CD14-positive monocyte (primary cell): ENCODE measurements around the gene DAPK1. TPM values are rescaled to one million over a fixed set of nuclear protein-coding genes. Genes with fewer than 3 reads are reported as not detected.

Experiments
- DNase-seq, 3 donors: peaks; one replicate each; pipeline ENCODE4 v3.0.0-alpha.2; 2011 to 2022
- H2AFZ ChIP-seq: 2 replicates; pipeline ENCODE4 v1.6.0; 2012; ENCODE audit warnings: mild to moderate bottlenecking, low read depth, low read length, inconsistent platforms; ENCODE audit not compliant: insufficient read depth, poor library complexity, severe bottlenecking
- H3K27ac ChIP-seq, 2 donors: 1 replicate in 1 of 2; 2 replicates in 1 of 2; pipeline ENCODE4 v1.5.1; 2012 to 2013; ENCODE audit warnings: low read length in 2 of 2, control low read depth in 1 of 2, inconsistent platforms in 1 of 2, low read depth in 1 of 2, mild to moderate bottlenecking in 1 of 2
- H3K27me3 ChIP-seq, 2 donors: one replicate each; pipeline versions ENCODE4 v1.6.0 to v1.6.1; 2011 to 2013; ENCODE audit warnings: low read length in 2 of 2; ENCODE audit not compliant: control insufficient read depth in 2 of 2, insufficient read depth in 2 of 2
- H3K36me3 ChIP-seq, 2 donors: replicated peaks in 1 of 2; 1 replicate in 1 of 2; 2 replicates in 1 of 2; pipeline versions ENCODE4 v1.5.1 to v1.6.1; 2012 to 2013; ENCODE audit warnings: low read length in 2 of 2, control low read depth in 1 of 2, inconsistent platforms in 1 of 2, mild to moderate bottlenecking in 1 of 2; ENCODE audit not compliant: insufficient read depth in 2 of 2, control insufficient read depth in 1 of 2
- H3K4me1 ChIP-seq, 2 donors: 1 replicate in 1 of 2; 2 replicates in 1 of 2; pipeline versions ENCODE4 v1.5.1 to v1.6.1; 2012 to 2013; ENCODE audit warnings: low read length in 2 of 2, control low read depth in 1 of 2, inconsistent platforms in 1 of 2, mild to moderate bottlenecking in 1 of 2, moderate library complexity in 1 of 2; ENCODE audit not compliant: insufficient read depth in 2 of 2, control insufficient read depth in 1 of 2
- H3K4me2 ChIP-seq: replicated peaks from 2 replicates; pipeline ENCODE3; 2012; ENCODE audit warnings: low read length, moderate library complexity, mild to moderate bottlenecking; ENCODE audit not compliant: poor library complexity, severe bottlenecking; ENCODE audit errors: extremely low read depth
- H3K4me3 ChIP-seq, 3 experiments: fragments of 200-600 bp in 1 of 3; sonication (generic) in 1 of 3; replicated peaks in 1 of 3; 1 replicate in 2 of 3; 2 replicates in 1 of 3; pipeline ENCODE4 v1.5.1; 2011 to 2013; ENCODE audit warnings: low read length in 3 of 3, mild to moderate bottlenecking in 3 of 3, control low read depth in 2 of 3, low read depth in 2 of 3, inconsistent platforms in 1 of 3, moderate library complexity in 1 of 3
- H3K79me2 ChIP-seq: 2 replicates; pipeline ENCODE4 v1.6.0; 2012; ENCODE audit warnings: mild to moderate bottlenecking, control low read depth, inconsistent platforms, low read length, moderate library complexity; ENCODE audit not compliant: insufficient read depth
- H3K9ac ChIP-seq: 2 replicates; pipeline ENCODE4 v1.6.0; 2017; ENCODE audit warnings: low read length, mild to moderate bottlenecking; ENCODE audit not compliant: insufficient read depth, poor library complexity, severe bottlenecking
- H3K9me3 ChIP-seq, 2 donors: replicated peaks in 1 of 2; 1 replicate in 1 of 2; 2 replicates in 1 of 2; pipeline versions ENCODE4 v1.5.1 to v1.6.1; 2012 to 2013; ENCODE audit warnings: low read length in 2 of 2, control low read depth in 1 of 2; ENCODE audit not compliant: control insufficient read depth in 1 of 2, insufficient read depth in 1 of 2
- H4K20me1 ChIP-seq: 2 replicates; pipeline ENCODE4 v1.6.0; 2012; ENCODE audit warnings: mild to moderate bottlenecking, low read length, control low read depth, moderate library complexity; ENCODE audit not compliant: insufficient read depth
- H3K27ac Mint-ChIP-seq, 7 donors: one replicate each; pipeline ENCODE4 v1.8.0; 2020; ENCODE audit warnings: mild to moderate bottlenecking in 7 of 7, mixed read lengths in 7 of 7, moderate library complexity in 6 of 7, inconsistent platforms in 2 of 7
- H3K27me3 Mint-ChIP-seq, 3 donors: one replicate each; pipeline ENCODE4 v1.8.0; 2021 to 2022; ENCODE audit warnings: low read depth in 3 of 3, mild to moderate bottlenecking in 3 of 3, mixed read lengths in 3 of 3, moderate library complexity in 3 of 3, inconsistent platforms in 1 of 3
- H3K36me3 Mint-ChIP-seq, 2 donors: one replicate each; pipeline ENCODE4 v1.8.0; 2020; ENCODE audit warnings: mixed read lengths in 2 of 2, inconsistent platforms in 1 of 2, mild to moderate bottlenecking in 1 of 2
- H3K4me1 Mint-ChIP-seq: one replicate; pipeline ENCODE4 v1.8.0; 2020; ENCODE audit warnings: mild to moderate bottlenecking, mixed read lengths
- H3K4me3 Mint-ChIP-seq, 2 donors: one replicate each; pipeline ENCODE4 v1.8.0; 2020; ENCODE audit warnings: mild to moderate bottlenecking in 2 of 2, mixed read lengths in 2 of 2, moderate library complexity in 1 of 2
- H3K9me3 Mint-ChIP-seq, 7 donors: one replicate each; pipeline ENCODE4 v1.8.0; 2020 to 2022; ENCODE audit warnings: mixed read lengths in 7 of 7, mild to moderate bottlenecking in 6 of 7, moderate library complexity in 6 of 7, inconsistent platforms in 2 of 7
- CTCF ChIP-seq: fragments of 200-600 bp; IDR thresholded peaks from one replicate; pipeline ENCODE4 v1.8.0; 2022; ENCODE audit warnings: antibody characterized with exemption, mild to moderate bottlenecking
- WGBS: methylation state at CpG from one replicate; pipeline ENCODE4 v1.1.5; 2013; ENCODE audit warnings: missing lambda C conversion rate; ENCODE audit not compliant: insufficient coverage; 5-methylcytosine and 5-hydroxymethylcytosine counted together
- intact Hi-C, 2 donors: fragments of 100-400 bp; cut with micrococcal nuclease; formaldehyde crosslinking; loops; one replicate each; pipeline versions ENCODE4 v1.15.0 to v1.15.1; 2023
- polyA plus RNA-seq, 3 donors: library from polyadenylated mRNA; depleted of rRNA in 1 of 3; unstranded in 2 of 3; stranded (reverse) in 1 of 3; fragments of 300-500 nt in 2 of 3; fragments of >200 nt in 1 of 3; fragmentation: Illumina TruSeq in 2 of 3; gene quantifications; 1 replicate in 2 of 3; 2 replicates in 1 of 3; pipeline ENCODE4 v1.2.3, GENCODE V29; 2012 to 2021

The DAPK1 gene
- polyA plus RNA-seq, 3 donors: 24.1 to 102 (median 44.4) TPM

DNA sequence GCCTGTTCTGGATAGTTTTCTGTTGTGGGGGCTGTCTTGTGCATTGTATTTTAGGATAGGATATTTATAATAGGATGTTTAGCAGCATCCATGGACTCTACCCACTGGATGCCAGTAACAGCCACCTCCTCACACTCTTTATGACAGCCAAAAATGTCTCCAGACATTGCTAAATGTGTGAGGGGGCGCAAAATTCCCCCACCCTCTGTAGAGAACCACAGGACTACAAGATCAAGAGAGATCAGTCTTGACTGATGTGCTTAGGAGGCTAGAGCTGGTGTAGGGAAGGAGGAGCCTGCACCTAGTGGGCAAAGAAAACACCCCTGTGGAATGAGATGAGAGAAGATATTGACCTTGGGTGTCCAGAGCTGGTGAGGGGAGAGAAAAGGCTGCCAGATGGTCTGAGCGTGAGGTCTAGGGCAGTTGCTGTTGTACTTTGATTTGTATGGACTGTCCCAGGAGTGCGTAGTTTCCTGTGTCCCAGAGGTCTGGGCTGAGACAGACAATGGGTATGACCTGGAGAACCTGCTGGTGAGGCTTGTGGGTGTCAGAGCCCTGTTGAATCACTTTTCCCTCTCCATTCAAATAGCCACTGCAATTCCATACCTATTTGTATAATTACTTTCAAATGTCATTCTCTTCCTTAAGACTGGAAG lies 16.3 kb downstream of the DAPK1 start:
- Mint-ChIP-seq H3K27me3 (peaks cover 0 to 4% (median 2%) of the 10 kb centered on the region in 3 donors), H3K4me1 (peaks cover 89% of the 10 kb centered on the region), H3K9me3 (peaks cover 0 to 3% (median 0%) of the 10 kb centered on the region in 7 donors), H3K36me3 (peaks cover 50 to 52% of the 10 kb centered on the region in 2 donors), H3K27ac (peak overlapping the region; percentile 15 to 99 (median 77)), H3K4me3 (no peak overlapping the region)
- no peak for TF ChIP-seq CTCF
- H3K9me3 ChIP-seq: no peaks in the 10 kb centered on the region
- WGBS: no CpG with 5 or more reads among the region's 3 CpGs
- H3K9ac ChIP-seq: no peak overlapping the region
- peaks cover 81 to 85% of the 10 kb centered on the region in 2 donors for H3K4me1 ChIP-seq
- no peak overlapping the region for H3K4me2 ChIP-seq
- H3K27me3 ChIP-seq: no peaks in the 10 kb centered on the region
- H3K4me3 ChIP-seq: no peak overlapping the region
- no peak overlapping the region for H2AFZ ChIP-seq
- H3K79me2 ChIP-seq: peaks cover 27% of the 10 kb centered on the region
- no peak overlapping the region for H3K27ac ChIP-seq
- peaks cover 8 to 25% of the 10 kb centered on the region in 2 donors for H3K36me3 ChIP-seq
- intact Hi-C loops: loop anchor here in 1 of 2 donors (5.0 kb wide), 1 partner anchor 98 kb away; no protein-coding TSS in a partner anchor
- no peak for DNase-seq
- peaks cover 17% of the 10 kb centered on the region for H4K20me1 ChIP-seq

GRCh38 chr9:87515006-87515405 lies 17.3 kb downstream of the DAPK1 start:
- H3K4me3 ChIP-seq: peak overlapping the region in 1 of 3 experiments; percentile 52
- peaks cover 36% of the 10 kb centered on the region for H3K79me2 ChIP-seq
- H4K20me1 ChIP-seq: peaks cover 21% of the 10 kb centered on the region
- Mint-ChIP-seq H3K9me3 (peaks cover 0 to 3% (median 0%) of the 10 kb centered on the region in 7 donors), H3K27me3 (peaks cover 0 to 2% (median 0%) of the 10 kb centered on the region in 3 donors), H3K4me3 (peak overlapping the region in 1 of 2 donors; percentile 23), H3K4me1 (peaks cover 90% of the 10 kb centered on the region), H3K36me3 (peaks cover 51 to 53% of the 10 kb centered on the region in 2 donors), H3K27ac (peak overlapping the region; percentile 93 to 99 (median 98))
- peak overlapping the region; percentile 55 for H3K9ac ChIP-seq
- H2AFZ ChIP-seq: peak overlapping the region; percentile 8
- DNase-seq: peak; percentile 41 to 65 (median 55)
- WGBS: no CpG with 5 or more reads among the region's 2 CpGs
- peak overlapping the region; percentile 51 for H3K4me2 ChIP-seq
- no peaks in the 10 kb centered on the region for H3K9me3 ChIP-seq
- peaks cover 82 to 85% of the 10 kb centered on the region in 2 donors for H3K4me1 ChIP-seq
- intact Hi-C loops: loop anchor here in 1 of 2 donors (5.0 kb wide), 1 partner anchor 42 kb away; no protein-coding TSS in a partner anchor
- no peaks in the 10 kb centered on the region for H3K27me3 ChIP-seq
- peak overlapping the region; percentile 88 for H3K27ac ChIP-seq
- no peak for TF ChIP-seq CTCF
- peaks cover 8 to 25% of the 10 kb centered on the region in 2 donors for H3K36me3 ChIP-seq
